ENCODE results near the gene TFB1M.

DNA sequence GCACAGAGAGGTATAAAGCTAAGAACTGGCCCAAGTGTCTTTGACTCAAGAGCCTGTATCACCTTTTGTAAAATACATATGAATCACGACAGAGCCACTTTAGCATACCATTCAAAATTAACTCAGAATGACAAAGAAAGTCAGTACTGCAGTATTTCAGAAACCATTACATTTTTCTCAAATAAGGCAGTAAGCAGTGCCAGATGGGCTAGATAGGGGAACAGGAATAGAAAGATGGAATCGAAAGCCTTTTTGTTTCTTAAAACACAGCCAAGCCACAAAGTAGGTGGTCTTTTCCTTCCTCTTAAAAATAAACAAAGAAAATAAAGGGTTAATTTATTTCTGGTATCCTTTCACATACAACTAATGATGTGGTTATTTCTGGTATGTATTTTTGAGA, 40.2 kb downstream of the TFB1M start:
- TF ChIP-seq, protein P1, sequence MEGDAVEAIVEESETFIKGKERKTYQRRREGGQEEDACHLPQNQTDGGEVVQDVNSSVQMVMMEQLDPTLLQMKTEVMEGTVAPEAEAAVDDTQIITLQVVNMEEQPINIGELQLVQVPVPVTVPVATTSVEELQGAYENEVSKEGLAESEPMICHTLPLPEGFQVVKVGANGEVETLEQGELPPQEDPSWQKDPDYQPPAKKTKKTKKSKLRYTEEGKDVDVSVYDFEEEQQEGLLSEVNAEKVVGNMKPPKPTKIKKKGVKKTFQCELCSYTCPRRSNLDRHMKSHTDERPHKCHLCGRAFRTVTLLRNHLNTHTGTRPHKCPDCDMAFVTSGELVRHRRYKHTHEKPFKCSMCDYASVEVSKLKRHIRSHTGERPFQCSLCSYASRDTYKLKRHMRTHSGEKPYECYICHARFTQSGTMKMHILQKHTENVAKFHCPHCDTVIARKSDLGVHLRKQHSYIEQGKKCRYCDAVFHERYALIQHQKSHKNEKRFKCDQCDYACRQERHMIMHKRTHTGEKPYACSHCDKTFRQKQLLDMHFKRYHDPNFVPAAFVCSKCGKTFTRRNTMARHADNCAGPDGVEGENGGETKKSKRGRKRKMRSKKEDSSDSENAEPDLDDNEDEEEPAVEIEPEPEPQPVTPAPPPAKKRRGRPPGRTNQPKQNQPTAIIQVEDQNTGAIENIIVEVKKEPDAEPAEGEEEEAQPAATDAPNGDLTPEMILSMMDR (IDR thresholded peaks at IDR 0.05), result no peak
- no peak for TF ChIP-seq POLR2A (IDR thresholded peaks at IDR 0.05)
- TF ChIP-seq POLR2AphosphoS5 (IDR thresholded peaks at IDR 0.05), result no peak
